HT-29 (cell line): Measurements from ENCODE around the gene INPP4A. TPM values are rescaled to one million over a fixed set of nuclear protein-coding genes. Genes with fewer than 3 reads are reported as not detected.

Experiments used
- DNase-seq: peaks from one replicate; pipeline ENCODE4 v3.0.0-alpha.2; 2015; ENCODE audit warnings: low spot score
- total RNA-seq: library from RNA; depleted of rRNA; stranded (reverse); fragments of >200 nt; shearing (Covaris generic); gene quantifications from 2 replicates; pipeline ENCODE4 v1.2.3, GENCODE V29; 2014

INPP4A gene
- total RNA-seq, 1 experiment from 2014 or later, result 11.5 TPM

DNA sequence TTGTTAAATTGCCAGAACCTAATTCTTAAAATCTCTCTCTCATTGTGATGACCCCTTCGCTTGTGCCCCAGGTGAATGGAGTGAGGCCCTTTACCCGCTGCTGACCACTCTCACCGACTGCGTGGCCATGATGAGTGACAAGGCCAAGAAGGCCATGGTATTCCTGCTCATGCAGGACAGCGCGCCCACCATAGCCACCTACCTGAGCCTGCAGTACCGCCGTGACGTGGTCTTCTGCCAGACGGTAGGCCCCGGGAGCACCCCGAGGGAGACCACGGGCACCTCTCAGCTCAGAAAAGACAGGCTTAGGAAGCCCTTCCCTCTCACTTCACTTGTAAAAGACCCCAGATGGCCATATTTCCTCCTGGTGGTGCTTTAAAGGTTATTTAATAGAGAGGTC, 118.7 kb downstream of the INPP4A start:
- no peak for DNase-seq

DNA sequence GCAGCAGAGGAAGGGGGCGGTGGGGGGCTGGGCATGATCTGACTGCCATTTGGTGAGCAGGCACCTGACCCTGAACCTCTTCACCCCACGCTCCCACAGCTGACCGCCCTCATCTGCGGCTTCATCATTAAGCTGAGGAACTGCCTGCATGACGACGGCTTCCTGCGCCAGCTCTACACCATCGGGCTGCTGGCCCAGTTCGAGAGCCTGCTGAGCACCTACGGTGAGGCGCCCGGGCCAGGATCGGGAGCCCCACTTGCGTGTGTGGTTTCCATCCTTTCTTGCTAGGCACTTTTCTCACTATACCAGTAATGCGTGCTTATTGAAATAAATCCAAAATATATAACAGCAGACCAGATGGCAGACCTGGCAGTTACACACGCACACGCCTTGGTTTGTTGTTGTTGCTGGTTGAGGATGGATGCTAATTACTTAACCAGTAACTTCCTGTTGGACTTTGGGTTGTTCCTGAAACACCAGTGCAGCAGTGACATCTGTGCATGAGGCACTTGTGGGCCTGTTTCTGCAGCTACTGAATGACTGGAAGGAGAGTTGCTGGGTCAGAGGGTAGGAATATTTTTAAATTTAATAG, 120.0 kb downstream of the INPP4A start:
- DNase-seq, result no peak

DNA sequence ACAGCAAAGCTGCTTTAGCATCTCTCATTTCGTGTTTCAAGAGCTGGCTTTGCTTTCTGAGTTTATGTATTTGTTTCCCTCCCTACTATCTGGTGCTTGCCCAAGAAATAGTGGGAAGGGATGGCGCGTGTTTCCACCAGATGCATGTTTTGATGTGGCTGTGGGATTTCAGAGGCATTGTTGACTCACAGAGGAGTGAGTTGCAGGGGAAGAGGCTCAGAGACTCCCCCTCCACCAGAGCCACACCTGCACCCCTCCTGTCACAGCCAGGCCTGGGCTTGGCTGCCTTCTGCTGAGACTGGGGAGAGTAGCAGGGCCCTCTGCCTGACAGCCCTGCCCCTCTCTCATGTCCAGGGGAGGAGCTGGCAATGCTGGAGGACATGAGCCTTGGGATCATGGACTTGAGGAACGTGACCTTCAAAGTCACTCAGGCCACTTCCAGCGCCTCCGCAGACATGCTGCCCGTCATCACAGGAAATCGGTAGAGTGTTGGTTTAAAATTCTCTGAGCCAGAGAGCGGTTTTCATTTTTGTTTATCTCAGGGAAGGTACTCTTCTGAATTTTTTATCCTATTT, 120.7 kb downstream of the INPP4A start:
- DNase-seq, result no peak

DNA sequence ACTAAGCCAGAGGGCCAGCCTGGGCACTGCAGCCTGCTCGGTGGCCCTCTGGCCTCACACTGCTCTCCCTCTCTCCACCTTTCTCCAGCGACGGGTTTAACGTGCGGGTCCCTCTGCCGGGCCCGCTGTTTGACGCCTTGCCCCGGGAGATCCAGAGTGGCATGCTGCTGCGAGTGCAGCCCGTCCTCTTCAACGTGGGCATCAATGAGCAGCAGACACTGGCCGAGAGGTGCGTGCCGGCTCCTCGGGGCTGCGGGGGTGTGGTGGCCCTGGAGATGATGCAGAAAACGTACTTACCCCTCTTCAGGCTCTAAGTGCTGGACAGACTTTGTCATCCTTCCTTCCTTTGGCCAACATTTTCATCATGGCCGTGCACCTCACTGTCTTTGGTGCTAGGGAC, 121.3 kb downstream of the INPP4A start:
- no peak for DNase-seq

DNA sequence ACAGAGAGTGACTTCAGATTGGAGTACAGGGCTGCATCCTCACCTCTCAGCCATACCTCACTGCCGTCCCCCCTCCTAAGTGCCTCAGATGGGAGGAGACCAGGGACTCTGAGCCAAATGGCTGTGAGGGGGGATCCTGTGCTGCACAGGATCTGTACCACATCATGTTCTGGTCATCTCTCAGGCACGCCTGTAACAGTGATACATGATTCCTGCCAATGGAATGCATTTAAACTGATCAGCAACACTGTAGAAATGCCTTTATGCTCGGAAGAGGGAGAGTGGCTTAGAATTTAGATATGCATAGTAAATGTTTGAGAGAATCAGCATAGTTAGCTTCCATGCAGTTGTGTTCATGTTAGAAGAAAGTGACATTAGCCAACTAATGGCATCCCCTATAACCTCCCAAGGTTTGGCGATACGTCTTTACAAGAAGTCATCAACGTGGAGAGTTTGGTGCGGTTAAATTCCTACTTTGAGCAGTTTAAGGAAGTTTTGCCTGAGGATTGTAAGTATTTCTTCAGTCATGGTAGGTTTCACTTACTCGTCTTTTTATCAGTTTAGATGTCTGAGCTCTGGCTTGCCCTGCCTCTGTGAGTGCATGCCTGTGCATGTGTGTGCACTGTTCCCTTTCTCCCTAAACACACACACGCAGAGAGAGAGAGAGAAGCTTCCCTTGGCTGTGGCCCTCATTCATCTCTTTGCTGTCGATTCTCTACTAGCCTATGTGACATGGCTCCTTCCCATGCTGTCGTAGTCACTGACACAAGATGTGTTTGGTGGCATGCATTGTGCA, 123.7 kb downstream of the INPP4A start:
- DNase-seq, result no peak

DNA sequence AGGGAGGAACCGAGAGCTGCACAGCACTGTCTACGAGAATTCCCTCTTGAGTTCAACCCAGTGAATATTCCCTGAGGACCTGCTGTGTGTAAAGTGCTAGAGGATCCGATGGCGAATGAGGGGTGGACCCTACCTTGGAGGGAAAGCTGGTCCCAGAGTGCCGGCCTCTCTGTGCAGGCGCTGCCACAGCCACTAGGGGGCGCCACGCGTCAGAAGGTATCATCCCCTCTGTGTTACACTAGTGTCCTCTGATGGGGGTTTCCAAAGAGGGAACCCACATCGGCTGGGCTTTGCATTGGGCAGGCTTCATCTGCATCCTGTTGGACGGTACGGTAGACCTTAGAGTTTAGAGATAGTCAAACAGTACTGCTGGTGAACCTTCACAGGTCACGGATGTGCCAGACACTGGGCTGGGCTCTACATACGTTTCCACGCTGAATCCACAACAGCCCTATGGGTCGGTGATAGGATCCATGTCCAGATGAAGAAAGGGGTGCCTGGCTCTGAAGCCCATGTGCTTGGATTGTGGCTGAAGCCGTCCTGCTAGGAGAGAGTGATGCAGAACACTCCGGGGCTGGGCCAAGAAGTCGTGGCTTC, 124.6 kb downstream of the INPP4A start:
- DNase-seq, result peak; percentile 39

DNA sequence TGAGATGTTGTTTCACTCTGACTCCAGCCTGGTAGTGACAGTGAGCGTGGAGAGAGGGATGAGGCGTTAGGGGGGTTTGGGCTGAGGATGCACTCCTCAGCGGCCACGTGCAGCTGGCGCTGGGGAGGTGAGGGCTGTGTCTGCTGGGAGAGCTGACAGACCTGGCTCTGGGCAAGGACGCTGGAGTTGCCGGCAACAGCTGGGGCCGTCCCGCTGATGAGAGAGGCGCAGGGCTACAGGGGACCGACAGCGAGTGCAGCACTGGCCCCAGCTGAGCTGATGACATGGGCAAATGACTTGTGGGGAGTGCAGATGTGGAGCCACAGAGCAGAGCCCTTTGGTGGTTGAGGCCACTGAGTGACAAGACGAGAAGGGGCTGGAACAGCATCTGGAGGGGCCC, 125.3 kb downstream of the INPP4A start:
- no peak for DNase-seq

DNA sequence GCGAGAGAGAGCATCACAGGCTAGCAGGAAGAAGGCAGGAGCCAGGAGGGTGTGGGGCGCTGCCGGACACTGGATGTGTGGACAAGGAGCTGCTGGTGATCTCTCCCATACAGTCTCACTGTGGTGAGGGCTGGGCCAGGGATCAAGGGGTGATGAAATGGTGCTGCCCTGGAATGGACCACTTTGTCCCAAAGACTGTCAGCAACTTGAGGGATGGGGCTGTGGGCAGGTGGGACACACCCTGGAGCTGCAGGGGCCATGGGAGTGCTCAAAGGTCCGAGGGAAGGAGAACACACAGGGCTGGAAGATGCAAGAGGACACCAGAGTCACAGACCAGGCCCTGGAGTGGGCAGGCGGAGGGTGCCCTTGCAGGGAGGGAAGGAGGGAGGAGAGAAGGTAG, 125.7 kb downstream of the INPP4A start:
- no peak for DNase-seq

DNA sequence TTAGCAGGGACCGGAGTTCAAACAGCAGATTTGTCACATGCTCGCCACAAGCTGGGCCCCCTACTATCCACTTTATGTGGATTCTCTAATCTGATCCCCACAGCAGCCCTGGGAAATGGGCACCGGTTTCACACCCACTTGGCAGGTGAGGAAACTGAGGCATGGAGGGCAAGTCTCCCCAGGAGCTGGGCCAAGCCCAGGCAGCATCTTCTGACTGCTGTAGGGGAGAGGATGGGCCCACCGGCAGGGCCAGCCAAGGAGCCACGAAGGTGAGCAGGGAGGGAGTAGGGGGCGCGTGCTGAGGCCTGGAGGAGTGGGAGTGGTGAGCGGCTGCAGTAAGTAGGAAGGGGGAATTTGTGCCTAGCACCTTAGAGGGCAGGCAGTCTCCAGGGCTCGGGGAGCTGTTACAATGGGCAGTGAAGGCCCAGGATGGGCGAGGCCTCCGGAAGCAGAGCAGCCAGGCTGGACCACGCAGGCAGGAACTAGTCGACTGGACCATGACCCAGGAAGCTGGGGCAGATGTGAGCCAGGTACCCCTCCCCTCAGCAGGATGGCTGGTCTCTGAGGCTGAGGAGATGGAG, 126.6 kb downstream of the INPP4A start:
- no peak for DNase-seq

DNA sequence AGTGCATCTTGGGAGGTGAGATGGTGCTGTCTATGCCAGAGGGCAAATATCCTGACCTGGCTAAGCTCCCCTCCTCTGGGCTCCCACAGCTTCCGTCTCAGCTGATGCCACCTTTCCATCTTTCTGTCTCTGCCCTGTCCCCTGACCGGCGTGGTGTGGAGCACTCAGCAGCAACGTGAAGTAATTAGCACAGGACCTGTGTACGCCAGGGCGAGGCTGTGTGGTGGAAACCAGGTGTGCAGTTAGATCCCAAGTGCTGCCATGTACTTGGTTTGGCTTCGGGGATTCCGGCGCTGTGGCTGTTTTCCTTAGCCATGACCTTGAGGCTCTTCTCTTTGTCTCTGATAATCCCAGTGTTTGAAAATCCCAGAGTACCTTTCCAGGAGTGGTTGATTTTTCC, 127.1 kb downstream of the INPP4A start:
- no peak for DNase-seq

DNA sequence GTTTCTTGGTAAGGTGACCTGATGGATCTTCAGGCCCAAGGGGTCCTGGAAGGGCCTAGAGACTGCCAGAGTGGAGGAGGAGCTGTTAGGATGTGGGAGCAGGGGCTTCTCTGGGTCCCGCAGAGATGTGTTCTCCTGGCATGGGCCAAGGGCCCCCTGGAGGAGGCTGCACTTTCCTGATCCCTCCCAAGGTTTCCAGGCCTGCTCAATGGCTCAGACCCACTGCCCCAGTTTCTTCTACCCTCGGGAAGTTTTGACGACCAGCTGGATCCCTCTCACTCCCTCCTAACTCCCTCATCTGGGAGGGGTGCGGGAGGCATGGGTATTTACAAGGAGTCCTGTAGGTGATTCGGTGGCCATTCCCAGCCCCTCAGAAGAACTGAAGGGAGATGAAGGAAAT, 127.6 kb downstream of the INPP4A start:
- DNase-seq, result no peak

DNA sequence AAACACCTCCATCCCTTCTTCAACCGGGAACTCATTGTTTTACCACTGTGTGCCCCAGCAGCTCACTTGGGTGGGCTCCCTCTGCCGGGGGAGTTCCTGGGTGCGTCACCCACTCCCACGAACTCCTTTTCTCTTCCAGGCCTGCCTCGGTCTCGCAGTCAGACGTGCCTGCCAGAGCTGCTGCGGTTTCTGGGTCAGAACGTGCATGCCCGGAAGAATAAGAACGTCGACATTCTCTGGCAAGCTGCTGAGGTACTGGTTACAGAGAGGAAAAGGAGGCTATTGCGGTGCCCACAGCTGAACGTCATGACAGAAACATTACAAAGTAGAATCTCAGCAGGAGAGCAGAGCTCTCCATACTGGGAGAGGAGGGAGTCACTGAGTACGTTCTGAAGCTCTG, 128.0 kb downstream of the INPP4A start:
- DNase-seq, result no peak

DNA sequence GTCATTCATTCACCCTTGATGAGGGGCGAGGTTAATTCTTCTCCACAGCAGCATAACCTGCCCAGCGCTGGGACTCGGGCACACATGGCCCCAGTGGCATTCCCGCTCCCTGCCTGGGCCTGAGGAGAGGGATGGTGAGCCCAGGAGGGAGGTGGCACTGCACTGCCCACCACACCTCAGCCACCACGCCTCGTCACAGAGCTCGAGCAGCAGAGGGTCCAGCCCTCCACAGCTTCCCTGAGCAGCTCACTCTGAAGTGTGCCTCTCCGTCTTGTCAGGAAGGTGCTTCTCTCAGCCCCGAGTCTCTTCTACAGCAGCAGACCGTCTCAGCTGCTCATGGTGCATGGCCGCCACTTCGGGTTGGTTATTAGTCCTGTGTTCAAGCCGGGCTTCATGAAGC, 128.8 kb downstream of the INPP4A start:
- no peak for DNase-seq

DNA sequence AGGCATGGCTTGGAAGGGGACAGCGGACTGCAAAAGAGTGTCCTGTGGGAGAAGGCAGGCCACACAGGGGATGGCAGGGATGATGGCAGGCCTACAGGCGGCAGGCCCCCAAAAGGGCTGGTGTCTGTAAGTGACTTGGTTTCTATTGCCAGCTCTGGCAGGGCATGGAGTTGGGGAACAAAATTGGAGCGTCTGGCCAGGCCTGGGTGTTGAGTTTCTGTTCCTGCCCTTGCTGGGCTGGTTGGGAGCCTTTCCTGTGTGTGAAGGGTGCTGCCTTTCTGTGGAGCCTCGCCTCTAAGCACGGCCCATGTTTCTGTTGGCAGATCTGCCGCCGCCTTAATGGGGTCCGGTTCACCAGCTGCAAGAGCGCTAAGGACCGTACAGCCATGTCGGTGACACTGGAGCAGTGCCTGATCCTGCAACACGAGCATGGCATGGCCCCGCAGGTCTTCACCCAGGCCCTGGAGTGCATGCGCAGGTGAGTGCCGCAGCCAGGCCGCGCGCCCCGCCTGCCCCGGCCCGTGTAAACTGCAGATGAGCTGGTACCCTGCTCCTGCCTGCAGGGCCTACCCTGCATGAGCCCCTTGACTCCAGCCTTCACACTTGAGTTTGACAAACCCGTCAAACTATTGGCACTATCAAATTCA, 132.1 kb downstream of the INPP4A start:
- DNase-seq, result no peak

DNA sequence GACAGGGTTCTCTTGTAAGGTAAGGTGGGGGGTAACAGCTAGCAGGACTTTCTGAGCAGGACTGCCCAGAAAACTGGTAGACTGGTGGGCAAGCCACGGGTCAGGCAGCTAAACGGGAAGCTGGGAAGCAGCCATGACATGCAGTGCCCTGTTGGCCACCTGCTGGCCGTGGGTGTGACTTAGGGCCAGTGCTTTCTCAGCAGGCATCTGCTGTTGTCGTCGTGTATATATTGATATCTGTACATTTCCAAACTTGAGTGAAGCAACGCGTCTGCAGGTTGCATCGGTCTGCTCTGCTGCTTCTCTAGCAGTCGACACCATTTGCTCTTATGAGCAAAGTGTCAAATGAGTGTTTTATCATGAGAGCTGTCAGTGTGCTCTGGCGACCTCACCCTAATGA, 132.7 kb downstream of the INPP4A start:
- peak; percentile 30 for DNase-seq

DNA sequence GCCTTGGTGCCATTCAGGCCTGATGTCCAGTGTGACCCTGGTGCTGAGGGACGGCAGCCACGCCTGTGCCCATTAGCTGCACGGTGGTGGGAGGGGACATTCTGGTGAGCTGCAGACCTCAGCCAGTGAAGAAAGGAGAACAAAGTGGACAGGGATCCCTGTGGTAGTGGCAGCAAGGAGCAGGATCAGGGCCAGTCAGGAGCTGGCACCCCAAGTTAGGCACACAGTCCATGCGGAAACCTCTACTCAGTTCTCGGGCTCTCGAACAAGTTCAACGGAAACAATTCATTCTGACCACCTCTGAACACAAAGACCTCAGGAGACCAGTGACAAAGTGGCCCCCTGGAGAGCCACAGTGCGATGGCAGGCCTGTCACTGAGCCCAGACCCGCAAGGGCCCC, 133.6 kb downstream of the INPP4A start:
- no peak for DNase-seq

DNA sequence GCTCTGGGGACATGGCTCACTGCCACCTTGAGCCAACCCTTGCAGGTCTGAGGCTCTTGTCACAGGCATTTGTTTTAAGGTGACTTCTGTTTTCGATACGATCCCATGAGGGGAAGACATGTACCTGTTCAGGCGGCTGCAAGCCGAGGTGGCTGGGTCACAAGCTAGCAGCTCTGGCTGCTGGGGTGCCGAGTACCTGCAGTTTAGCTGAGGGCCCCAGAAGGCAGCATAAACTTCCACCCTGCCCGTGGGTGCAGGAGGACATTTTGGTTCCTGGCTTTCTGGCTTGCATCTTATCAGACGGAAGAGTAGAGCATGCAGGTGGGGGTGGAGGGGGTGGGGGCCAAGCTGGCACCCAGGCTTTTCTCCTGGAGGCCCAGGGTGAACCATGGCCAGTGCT, 135.3 kb downstream of the INPP4A start:
- DNase-seq, result no peak

DNA sequence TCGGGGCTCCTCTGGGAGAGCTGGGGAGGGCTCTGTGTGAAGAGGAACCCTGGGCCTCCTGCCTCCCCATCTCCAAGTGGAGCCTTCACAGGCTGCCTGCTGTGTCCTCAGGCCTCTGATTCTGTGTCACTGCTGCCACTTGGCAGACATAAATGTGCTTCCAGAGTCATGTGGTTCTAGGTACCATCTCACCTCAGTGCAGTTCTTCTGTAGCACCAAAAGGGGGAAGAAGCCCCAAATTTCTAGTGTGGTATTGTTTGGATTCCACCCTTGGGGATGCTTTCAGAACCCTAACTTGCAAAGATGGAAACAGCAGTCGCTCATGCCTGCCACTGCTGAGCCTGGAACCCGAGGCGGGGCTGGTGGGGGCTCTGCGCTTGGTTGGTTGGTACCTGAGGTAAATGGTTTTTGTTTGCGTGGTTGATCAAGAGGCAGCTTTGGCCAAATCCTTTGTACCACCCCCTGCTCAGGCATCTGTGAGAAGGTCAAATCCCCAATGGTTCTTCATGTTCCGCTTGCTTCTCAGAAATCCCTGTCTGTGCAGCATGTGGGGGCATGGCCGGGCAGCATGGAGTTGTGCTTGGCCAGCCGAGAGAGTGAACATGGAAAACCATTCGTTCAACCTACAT, 136.1 kb downstream of the INPP4A start:
- no peak for DNase-seq

DNA sequence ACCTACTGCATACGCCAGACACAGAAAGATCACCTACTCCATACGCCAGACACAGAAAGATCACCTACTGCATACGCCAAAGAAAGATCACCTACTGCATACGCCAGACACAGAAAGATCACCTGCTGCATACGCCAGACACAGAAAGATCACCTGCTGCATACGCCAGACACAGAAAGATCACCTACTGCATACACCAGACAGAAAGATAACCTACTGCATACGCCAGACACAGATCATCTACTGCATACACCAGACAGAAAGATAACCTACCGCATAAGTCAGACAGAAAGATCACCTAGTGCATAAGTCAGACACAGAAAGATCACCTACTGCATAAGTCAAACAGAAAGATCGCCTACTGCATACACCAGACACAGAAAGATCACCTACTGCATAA, 137.9 kb downstream of the INPP4A start:
- no peak for DNase-seq

DNA sequence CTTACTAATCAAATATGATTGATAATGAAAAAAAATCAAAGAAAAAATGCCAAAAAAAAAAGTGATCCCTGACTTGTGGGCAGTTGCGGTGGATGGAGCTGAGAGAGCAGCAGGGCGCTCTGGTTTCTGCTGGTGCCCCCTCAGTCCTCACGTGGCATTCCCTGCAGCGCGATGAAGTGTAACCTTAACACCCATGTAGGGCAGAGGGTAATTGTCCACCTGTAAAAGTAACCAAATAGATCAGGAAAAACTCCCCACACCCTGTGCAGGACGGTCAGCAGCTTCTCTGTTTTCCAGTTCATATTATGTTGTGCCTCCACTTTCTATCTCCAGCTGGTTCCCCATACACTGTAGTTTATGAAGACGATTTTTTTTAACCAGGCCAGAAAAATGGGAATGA, 138.6 kb downstream of the INPP4A start:
- DNase-seq, result no peak

DNA sequence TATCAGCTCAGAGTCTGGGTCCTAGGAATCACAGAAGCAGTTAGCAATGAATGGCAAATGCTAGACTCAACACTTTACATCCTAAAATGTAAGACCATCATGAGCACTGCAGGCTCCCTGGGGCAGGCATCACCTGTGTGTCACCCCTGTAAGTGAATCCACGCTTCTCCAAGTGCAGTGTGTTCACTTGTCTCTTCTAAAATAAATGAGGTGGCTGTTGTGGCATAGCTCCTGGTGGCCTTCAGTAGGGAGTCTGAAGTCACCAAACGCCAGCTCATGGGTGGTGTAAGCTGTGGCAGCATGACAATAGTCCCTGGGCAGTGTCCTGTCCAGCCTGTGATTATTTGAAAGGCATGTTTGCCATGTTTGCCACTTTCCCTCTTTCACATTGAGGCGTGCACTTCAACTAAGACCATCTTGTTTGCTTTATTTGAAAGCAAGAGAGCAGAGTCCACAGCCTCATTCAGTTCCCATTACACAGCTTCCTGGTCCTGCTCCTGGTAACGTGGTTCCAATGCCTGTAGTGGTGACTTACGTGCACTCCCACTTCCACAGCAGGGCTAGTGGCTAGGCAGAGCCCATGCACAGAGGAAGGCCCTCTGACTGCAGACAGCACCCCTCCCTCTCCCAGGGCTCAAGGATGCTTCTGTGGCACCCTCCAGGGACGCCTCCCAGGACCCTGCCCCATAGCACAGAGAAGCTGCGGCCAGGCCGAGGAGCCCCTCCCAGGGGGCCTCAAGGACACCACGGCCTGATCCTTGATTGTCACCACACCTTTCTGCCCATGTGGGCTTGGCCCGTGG, 139.4 kb downstream of the INPP4A start:
- DNase-seq, result no peak
